ENCODE measurements around the gene PDGFC.

Gene PDGFC

DNA sequence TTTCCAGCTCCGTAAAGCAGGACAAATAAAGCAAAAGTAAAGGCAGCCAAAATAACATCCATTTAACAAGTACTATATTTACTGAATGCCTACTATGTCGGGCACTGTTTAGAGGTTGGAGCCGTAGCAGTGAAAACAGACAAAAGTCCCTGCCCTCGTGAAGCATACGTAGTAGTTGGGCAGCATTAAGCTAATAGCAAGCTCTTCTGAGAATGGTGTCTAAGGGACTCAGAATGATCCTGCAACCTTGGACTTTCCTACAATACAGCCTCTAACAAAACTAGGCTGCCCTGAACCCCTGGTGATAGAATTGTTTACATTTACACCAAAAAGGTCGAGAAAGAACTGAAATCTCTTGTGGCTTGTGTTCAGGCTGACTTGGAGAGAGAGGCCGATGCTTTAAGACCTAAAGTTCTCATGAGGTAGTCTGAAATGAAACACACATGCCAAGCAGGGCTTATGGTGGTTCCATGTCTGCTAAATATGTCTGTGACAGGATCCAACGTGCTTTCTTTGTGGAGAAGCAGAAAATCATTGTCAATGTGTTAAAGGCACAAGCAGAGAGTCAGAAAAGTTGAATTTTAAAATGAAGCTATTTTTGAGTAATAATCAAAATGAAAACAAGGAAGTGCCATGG is 898 bp upstream of the PDGFC start:
- DNase-seq, result no peak

DNA sequence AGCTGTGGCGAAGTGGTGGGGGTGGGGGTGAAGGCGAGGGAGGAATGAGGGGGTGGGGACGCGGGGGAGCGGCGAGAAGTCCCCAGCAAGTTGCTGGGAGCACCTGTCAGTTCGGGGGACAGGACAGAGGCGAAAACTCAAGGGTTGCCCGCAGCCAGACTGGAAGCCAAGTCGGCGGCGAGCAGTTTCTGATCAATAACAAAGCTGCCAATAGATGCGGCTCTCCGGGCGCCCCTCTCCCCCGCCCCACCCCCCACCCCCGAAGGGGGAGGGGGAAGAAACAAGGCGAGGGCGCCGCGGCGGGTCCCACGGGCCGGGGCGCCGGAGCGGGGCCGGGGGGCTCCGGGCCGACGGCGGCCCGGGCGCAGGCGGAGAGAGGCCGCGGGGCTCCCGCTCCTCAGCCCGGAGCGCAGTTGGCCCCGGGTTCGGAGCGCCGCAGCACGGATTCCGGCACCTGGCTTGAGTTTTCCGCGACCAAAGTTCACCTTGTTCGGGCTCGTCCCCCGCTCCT is 379 bp downstream of the PDGFC start:
- DNase-seq, result no peak

DNA sequence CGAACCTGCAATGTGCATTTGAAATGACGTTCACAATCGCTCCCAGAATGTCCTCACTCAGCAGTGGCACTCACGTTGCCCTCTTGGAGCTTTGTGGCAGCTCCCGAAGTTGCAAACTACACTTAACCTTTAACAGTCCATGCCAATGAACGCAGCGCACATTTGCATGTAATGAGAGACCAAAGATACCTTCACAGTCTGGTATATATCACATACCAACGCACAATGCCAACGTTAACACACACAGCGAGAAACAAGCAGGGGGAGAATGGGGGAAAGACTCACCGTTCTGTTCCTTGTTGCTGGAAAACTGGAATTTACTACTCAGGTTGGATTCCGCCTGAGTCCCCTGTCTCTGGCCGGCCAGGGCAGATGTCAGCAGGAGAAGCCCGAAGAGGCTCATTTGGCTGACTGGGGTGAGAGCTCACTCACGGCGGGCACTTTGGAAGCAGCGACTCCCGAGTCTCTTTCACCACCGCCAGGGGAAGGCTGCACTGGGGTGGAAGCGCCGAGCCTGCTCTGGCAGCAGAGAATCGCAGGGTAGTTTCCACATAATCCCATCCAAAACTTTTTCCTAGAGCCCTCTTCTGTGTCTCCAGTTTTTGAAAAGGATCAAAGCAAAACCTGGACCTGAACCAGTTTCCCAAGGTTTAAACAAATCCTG is 966 bp downstream of the PDGFC start:
- DNase-seq, result no peak

DNA sequence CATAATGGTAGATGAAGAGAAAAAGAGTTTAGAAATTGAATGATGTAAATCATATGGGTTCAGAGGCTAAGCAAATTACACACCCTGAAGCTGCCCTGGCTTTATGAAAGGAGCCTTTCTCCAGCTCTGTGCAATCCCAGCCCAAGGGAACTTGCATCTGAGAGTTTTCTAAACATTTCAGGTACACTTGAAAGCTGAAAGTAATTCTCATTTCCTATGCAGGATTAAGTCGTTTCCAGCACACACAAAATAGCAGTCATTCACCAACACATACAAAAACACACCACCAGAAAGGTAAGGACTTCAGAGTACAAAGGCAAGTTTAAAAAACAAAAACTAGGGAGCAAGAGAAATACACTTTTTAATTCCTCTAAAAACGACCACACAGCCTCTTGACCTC is 1.7 kb downstream of the PDGFC start:
- DNase-seq, result no peak

DNA sequence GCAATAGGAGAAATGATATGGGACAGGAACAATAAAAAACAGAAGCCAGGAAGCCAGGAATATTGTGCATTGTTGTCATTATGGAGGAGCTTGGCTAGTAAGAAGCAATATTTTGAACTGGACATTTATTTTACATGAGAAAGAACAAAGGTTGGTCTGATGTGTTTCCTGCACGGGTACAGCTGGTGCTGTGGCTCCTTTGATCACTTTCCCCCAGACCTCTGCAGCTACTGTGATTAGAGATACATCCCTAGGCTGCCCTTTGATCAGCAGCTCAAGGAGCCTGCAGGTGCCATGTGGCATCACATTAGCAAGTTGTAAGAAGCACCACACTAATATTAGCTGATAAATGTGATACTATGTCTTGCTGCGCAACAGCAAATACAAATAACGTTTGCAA is 2.5 kb downstream of the PDGFC start:
- no peak for DNase-seq

DNA sequence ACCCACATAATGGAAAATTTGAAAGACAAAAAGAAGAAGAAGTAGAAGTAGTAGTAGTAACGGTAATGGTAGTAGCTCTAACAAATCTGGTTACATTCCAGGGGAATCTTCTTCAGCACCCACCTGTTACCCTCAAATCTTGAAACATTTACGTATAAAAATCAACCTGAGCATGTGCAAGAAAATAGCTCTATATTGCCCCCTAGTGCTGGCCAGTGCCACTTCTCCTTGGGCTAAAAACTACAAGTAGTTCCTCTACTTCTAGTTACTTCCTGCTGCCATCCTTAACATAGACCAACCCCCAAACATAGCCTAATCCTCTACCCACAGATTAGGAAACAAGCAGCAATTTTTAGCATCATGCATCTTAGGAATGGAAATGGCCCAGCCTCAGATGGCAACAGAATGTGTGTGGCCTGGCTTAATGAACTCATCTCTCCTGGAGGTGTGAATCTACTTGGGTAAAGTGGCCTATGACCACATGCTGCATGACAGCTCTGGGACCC is 3.1 kb downstream of the PDGFC start:
- DNase-seq, result no peak

DNA sequence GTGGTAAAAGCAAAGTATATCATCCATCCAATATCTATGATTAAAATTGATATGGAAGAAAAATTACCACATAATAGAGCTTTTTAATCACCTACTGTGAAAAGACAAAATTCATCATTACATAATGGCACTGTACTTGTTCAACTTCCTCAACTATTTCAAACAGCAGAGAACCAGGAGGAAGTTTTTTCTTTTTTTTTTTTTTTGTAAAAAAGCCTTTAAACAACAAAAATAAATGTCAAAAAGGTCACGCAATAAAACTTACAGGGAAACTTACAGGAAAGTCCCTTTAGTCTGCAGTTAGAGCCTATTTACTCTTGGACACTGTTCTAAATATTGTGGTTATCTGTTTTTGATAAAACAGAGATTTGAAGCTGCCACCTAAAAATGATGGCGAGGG is 4.8 kb downstream of the PDGFC start:
- no peak for DNase-seq

DNA sequence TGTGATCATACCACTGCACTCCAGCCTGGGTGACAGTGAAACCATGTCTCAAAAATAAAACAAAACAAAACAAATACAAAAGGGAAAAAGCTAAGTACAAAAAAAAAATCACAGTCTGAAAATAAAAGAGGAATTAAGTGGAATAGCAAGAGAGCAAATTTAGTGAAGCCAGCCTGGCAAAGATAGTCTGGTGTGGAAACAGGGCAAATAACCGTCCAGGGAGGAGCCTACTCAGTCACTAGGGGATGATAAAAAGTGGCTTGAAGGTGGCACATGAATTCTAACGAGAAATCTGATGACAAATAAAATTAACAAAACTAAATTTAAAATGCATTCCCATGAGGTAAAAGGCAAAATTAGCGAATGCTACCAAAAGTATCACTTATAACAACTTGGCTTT is 8.2 kb downstream of the PDGFC start:
- no peak for DNase-seq

DNA sequence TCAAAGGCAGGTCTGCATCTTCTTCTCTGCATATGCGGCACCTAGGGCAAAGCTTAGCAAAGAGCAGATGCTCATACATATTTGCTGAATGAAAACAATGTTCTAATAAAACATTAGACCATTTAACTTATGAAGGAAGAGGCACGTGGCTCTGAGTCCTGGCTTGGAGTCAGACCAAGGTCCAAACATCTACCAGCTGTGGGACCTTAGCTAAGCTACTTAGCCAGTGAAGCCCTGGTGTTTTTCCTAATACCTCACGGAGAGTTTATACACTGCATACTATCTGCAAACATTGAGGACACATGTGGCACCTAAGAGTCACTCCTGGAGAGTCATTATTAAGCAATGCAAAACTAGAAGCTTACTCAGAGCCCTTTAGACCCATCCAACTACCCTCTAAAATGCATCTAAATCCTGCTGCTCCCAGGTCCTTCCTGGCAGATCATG is 9.0 kb downstream of the PDGFC start:
- no peak for DNase-seq

DNA sequence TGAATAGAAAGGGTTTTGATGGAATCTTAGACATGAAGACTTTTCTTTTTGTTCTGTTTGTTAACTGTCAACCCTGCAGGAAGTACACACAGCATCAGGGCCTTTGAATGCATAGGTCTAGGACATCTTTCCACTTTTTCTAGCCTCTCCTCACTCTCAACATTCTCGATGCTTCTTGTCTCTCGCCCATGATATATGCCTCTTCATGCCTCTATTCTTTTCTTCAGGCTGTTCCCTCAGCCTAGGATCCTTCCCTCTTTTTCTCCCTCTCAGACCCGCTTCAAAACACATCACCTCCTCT is 9.6 kb downstream of the PDGFC start:
- no peak for DNase-seq

DNA sequence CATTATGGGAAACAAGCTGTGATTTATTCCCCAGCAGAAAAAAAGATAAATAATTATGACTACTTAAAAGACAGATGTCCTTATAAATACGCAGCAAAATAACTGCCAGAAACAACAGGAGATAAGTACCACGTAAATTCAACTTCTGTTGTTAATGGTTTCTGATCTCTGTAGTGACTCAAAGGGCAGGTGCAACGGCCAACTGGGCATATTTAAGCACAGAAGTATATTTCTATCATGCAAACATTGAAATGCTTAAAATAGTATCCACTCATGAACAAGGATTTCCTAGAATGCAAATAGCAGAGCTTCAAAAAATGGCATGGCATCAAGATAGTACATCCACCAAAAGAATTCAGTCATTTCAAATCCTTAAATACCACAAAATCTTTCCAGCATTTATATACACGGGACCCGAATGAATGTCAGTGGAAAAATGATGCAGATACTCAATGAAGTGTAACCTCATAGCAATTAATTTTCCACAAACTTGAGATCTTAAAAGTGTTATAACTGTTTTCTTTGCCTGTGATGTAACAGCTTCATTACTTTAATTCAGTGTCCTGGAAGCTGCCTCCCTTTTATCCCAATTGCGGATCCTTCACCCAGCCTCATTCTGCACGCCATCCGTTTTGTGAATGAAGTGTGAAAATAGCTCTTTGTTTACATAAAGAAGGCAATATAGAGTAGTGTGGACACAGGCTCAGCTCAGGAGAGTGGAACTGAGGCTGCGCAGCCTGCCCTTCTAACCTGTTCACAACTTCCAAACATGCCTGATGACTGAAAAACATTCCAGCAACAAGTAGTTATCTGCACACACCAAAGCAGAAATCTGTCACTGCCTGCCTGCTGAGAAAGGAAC is 10.2 kb downstream of the PDGFC start:
- DNase-seq, result no peak

DNA sequence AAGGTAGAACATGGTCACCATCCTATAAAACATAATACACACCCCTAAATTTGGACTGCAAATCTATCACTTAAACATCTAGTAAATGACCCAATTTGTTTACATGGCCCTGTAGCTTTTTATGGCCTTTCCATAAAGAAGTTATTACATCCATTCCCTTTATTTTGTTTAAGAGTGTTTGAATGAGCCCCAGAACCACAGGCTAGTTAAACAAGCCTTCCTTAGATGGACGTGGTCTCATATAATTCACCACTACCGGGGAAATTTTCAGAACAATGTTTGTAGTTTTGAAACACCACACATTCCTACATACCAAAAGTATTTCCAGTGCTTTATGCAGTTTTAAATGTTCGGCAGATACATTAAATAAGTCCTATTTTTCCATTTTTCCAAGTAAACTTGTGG is 12.3 kb downstream of the PDGFC start:
- DNase-seq, result no peak

DNA sequence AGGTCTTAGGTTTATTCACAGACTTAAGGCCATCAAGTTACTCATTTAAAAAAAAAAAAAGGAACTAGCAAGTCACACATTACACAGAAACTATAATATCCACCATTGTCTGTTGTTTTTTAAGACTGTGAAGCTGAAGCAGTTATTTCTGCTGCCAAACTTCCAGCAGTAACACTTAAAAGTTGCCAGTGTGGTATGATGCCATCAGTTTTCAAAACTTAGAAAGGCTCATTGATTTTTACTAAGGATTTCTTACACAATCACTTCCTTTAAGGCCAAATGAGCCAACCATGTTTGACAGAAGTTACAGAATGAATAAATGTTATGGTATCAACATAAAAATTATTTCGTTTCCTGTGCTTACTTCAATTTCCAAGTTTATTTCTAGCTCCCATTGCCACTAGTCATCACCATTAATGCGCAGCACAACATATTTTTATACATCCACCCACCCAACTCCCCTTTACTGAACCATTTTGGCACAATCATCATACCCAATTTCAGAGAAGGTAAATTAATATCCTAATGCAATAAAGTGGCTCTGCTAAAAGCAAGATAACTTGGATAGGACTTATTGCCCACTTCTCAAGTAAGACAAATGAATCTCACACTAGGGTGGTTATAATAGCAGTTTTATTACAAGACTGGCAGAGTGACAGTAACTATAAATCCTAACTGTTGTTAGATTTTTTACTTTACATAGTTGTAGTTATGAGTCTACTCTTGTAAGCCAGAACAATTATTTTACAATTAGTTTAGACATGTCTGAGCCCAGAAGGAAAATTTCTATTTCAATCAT is 13.1 kb downstream of the PDGFC start:
- DNase-seq, result no peak

DNA sequence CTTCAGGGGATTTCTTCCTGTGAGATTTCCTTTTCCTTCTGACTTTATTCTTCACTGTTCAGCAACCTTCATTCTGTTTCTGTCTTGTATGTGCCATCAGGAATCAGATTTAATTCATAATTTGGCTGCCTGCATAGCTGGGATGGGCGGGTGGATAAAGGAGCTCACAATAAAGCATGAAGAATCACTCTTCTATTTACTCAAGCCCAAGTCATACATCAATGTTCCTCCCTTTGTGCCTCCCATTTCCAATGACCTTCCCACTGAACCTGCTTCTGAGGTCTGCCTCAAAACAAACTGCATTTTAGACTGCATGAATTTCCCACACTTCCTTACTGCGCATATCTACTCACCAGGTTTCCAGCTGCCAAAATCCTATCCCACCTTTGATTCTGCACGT is 14.0 kb downstream of the PDGFC start:
- DNase-seq, result no peak

DNA sequence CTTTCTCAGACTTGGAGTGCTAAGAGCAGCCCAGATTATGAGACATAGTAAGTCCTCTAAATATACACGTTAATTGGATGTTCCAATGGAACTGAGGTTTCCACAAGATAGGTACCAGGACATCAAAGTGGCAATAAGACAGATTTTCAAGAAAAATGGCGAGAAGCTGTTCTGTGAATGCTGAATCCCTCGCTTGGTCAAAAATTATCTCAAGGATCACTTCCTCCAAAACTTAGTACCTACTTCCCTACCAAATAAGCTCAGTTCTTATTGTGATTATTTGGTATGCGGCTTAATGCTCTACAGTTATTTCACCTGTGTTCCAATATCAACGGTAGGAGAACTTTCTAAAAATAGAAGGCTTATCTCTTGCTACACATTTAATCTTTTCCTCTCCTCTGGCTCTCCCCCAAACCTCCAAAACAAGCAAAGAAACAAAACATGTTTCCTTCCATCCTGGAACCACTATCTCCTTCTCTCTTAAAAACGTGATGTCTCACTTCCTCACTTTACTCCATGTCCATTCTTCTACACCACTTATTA is 14.7 kb downstream of the PDGFC start:
- no peak for DNase-seq

DNA sequence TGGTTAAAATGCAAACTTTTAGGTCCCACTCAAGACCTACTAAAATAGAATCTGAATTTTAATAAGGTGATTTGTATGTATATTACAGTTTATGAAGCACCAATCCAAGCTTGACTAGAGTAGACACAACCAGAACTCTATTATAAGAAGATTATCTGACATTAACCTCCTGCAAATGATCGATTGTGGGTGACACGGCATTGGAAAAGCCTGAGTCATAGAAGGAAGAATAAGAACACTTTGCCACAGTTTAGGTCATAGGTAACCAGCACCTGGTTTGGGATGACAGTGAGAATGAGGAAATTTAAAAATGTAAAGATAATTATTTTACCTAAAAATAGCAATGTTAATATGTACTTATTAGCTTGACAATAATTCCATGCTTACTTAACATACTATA is 15.2 kb downstream of the PDGFC start:
- no peak for DNase-seq

DNA sequence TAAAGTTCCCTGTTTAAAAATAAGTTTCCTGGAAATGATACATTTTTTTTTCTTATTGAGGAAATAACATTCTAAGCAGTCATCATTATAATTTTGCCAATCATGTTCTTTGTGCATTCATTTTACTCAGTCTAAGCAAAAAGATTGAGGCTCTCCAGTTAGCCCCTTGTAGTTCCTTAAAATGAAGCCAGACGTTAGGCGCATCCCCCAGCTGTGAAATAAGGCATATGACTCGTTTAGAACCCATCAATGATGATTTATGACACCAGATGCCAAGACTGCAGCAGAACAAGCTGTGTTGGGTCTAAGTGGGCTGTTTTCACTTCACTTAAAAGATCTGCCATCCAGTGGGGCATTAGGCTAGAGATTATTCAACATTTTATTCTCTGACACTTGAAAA is 17.0 kb downstream of the PDGFC start:
- no peak for DNase-seq

DNA sequence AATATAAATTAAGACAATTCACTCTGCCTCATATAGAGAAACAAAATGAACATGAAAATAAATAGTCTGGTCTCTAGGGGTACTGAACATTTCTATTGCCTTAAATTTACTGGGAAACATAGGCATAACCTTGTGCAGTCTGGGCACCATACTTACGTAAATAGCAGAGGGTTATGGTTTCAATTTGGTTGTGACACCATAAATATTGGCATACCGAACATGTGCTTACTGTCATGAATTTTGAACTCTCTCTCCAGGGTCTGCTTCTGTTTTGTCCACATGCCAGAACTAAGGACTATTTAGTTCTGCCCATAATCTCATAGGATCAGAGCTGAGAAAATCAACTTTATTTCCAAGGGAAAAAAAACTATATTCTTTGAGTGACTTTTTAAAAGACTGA is 17.6 kb downstream of the PDGFC start:
- DNase-seq, result no peak

DNA sequence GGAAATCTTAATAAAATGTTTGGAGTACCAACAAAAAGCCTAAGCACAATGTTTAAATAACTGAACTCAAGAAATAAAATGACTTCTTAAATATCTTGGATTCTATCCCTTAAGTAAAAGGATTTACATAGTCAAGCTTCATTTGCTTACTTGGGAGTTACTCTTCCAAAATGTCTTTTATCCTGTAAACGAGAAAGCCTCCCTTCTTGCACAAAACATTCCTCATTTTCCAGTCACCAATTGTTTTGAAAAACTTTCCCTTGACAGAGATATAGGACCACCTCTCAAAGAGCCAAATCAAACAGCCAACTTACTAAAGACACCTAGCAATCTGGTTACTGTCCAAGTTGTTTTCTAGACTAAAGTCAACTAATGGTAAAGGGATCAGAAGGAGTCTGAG is 18.6 kb downstream of the PDGFC start:
- no peak for DNase-seq

DNA sequence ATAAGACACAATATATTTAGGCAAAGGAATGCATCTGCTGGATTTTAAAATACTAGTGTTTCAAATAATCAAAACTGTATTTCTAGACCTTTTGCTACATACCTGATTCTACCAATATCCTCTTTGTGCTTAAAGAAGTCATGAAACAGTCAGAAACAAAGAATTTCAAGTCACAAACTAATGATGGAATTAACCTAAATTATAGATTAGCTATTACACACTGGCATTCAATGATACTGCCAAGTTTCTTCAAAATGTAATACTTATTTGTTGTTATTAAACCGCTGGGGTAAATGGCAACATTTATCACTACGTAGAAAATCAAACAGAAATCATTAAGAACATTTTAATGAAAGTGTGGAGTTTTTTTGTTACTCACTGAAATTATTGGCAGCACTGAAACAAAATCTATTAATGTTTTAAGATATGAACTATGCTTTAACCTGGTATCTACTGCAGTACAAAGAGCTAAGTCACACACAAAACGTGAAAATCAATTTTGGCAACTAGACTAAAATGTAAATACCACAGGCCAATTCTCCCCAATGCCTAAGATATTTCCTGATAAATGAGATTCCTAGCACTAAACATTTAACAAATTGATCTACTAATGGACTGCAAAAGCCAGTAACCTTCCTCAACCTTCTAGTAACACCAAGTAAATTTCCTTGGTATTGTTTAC is 19.4 kb downstream of the PDGFC start:
- DNase-seq, result no peak

DNA sequence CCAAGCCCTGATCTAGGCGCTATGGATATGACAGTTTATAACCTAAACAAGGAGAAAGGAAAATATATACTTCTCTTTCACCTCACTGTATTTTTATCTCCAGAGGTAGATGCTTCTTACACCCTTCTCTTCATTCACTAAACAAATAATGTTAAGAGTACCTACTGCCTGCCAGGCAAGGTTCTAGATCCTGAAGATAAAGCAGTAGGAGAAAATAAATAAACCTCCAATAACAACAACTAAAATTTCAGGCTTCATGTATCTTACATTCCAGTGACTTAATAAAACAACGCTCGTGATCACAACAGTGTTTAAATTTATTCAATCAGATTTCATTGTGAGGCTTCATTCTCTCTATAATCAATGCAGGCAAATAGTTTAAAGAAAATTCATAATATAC is 20.7 kb downstream of the PDGFC start:
- DNase-seq, result no peak

DNA sequence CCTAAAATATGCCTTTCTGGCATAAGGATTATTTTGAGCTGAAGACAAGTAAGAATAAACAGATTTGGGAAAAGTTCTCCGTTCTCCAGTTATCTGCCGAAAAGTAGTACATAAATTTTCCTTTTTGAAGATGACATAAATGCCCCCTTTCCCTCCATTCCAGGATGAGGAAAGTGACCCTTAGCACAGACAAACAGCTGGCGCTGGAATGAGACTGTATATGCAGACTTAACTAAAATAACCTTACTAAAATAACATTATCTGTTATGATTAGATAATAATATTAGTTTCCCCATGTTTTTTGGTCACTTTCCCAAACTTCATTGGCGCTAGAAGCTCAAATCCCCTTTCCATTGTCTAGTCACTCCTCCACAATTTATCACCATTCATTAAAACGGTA is 21.5 kb downstream of the PDGFC start:
- no peak for DNase-seq

All from activated naive CD4-positive, alpha-beta T cell treated with anti-CD3 and anti-CD28 coated beads, Interleukin-2, amount 50 U/mL, for 16 hours (primary cell).